Erythroblast (primary cell): Measurements from ENCODE around the gene KCNQ2.

Source experiments
- DNase-seq, 2 experiments: peaks; one replicate each; lab custom pipeline; 2025; lab: John Stamatoyannopoulos, UW
- GATA1 ChIP-seq: IDR thresholded peaks from 2 replicates; pipeline ENCODE4 v1.6.1; 2011; ENCODE audit warnings: low read depth, mild to moderate bottlenecking, control low read depth, low read length, moderate library complexity
- POLR2A ChIP-seq: IDR thresholded peaks from 2 replicates; pipeline ENCODE4 v1.6.1; 2011; ENCODE audit warnings: mild to moderate bottlenecking, low read length

The KCNQ2 gene

GRCh38 chr20:63497946-63498935 is 25.8 kb upstream of the KCNQ2 start:
- DNase-seq: no peak
- TF ChIP-seq GATA1: no peak

- DNase-seq: no peak
- TF ChIP-seq POLR2A: no peak
Measured at GRCh38 chr20:63497138-63497945, 24.9 kb upstream of the KCNQ2 start.

DNA sequence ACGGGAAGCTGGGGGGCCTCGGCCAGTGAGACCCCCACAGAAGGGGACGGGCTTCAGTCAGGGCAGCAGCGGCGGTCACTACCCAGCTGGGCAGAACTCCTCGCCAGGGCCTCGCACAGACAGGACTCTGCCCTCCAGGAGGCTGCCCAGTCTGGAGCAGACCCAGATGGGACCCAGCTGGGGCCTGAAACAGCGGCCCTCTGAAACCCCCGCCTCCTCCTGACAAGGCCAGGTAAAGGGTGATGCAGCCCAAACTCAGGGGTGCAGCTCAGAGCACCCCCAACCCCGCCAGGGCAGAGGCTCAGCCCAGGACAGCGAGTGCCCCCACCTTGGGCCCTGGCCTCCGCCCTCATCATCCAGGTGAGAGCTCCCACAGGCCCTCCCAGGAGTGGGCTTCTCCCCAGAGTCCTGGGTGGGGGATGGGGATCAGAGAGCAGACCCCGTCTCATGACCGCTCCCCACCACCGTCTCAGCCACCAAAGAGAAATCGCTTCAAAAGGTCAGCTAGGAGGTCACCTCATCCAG is 24.2 kb upstream of the KCNQ2 start:
- DNase-seq: no peak
- TF ChIP-seq POLR2A (no peak), GATA1 (no peak)

DNA sequence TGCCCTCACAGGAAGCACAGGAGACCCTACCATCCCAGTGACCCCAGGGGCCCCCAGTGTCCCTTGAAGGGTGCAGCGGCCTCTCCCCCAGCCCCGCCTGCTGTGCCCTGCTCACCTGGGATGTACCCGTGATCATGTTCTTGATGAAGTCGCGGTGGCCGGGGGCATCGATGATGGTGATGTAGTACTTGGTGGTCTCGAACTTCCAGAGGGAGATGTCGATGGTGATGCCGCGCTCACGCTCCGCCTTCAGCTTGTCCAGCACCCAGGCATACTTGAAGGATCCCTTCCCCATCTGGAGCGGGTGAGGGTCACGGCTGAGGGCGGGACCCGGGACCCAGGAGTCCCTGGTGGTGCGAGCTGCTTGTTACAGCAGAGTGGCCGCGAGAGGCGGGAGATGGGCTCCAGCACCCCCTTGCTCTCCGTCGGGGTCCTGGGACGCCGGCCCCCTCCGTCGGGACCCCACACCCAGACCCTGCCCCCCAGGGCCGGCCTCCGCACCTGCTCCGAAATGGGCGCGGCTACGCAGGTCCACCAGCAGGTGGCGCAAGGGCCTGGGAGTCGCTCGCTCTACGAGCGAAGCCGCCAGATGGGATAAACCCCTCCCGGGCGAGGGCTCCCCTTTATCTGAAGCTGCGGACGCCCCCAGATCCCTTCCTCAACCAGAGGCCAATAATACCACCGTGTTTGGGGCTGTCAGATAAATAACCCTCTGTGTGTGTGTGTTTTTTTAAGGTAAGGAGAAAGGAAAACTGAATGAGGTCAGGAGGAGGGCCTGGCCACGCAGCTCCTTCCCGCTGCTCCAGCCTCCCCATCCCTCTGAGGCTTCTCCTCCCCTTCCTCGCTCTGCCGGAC is 23.5 kb upstream of the KCNQ2 start:
- DNase-seq: peak; percentile 58 to 80
- TF ChIP-seq GATA1 (no peak), POLR2A (no peak)

DNA sequence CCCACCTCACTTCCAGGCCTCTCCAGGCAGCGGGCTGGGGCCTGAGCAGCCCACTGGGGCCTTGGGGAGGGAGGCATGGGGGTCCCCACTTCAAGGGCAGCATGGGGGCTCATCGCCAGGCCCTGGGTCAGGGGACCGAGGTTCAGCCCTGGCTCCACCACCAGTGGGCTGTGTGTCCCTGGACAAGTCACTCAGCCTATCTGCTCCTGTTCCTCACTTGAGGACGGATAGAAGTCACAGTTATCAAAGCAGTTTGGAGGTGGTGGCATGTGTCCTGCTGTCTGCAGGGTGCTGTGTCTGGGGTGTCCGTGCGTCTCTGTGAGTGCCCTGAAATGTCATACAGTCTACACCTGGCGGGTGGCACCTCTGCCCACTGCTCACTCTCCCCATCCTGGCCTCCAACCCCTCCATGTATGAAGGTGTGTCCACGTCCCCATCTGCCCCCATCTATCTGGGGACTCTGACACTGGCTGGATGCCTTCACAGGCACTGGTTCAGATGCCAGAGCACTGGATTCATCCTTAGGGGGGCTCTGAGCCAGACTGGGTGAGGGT is 22.8 kb upstream of the KCNQ2 start:
- DNase-seq: no peak
- no peak for TF ChIP-seq GATA1
- TF ChIP-seq POLR2A: no peak

- no peak for DNase-seq
- TF ChIP-seq GATA1 (no peak), POLR2A (no peak)
Measured at GRCh38 chr20:63494420-63495166, 22.1 kb upstream of the KCNQ2 start.

GRCh38 chr20:63494084-63494419 is 21.6 kb upstream of the KCNQ2 start:
- no peak for TF ChIP-seq GATA1
- no peak for TF ChIP-seq POLR2A
- DNase-seq: no peak

GRCh38 chr20:63493563-63494020 is 21.1 kb upstream of the KCNQ2 start:
- DNase-seq: no peak
- TF ChIP-seq POLR2A: no peak
- TF ChIP-seq GATA1: no peak

GRCh38 chr20:63492982-63493381 is 20.5 kb upstream of the KCNQ2 start:
- no peak for DNase-seq
- no peak for TF ChIP-seq GATA1
- TF ChIP-seq POLR2A: no peak

DNA sequence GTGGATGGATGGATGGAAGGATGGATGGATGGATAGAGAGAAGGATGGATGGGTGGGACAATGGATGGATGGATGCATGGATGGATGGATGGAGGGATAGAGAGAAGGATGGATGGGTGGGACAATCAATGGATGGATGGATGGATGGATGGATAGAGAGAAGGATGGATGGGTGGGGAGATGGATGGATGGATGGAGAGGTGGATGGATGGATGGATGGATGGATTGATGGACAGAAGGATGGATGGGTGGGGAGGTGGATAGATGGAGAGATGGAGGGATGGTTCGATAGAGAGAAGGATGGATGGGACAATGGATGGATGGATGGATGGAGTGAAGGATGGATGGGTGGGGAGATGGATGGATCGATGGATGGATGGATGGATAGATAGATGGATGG is 20.1 kb upstream of the KCNQ2 start:
- no peak for TF ChIP-seq POLR2A
- no peak for TF ChIP-seq GATA1

GRCh38 chr20:63491635-63492230 is 19.3 kb upstream of the KCNQ2 start:
- DNase-seq: no peak
- TF ChIP-seq POLR2A (no peak), GATA1 (no peak)

More for the DNA sequence above, 20.1 kb upstream of the KCNQ2 start:
- no peak for DNase-seq

- no peak for DNase-seq
- no peak for TF ChIP-seq GATA1
- TF ChIP-seq POLR2A: no peak
Measured at GRCh38 chr20:63491078-63491477, 18.6 kb upstream of the KCNQ2 start.
